Caco-2 (cell line): ENCODE measurements around the gene SPDYA. TPM values are rescaled to one million over a fixed set of nuclear protein-coding genes. Genes with fewer than 3 reads are reported as not detected.
"Not testable (repeated sequence)": the region's sequence is repeated elsewhere in the genome, so short reads cannot be mapped to it uniquely, and the experiment has no call there.

Experiments
- BruUV-seq: library from RNA; stranded (reverse); fragments of 400-500 nt; replicated peaks from 2 replicates; lab custom pipeline; 2021; lab: Mats Ljungman, UMichigan
- CTCF ChIA-PET: fragments of 300-600 bp; sonication (Branson Sonifier 250); formaldehyde crosslinking; loops from one replicate; lab custom pipeline; 2022; ENCODE audit warnings: antibody characterized with exemption; lab: Charles Lee
- POLR2A ChIA-PET: fragments of 300-600 bp; sonication (Branson Sonifier 250); formaldehyde crosslinking; loops from one replicate; lab custom pipeline; 2022; ENCODE audit warnings: antibody characterized with exemption; lab: Charles Lee
- DNase-seq, 2 experiments: peaks; one replicate each; pipeline versions ENCODE4 v3.0.0 to v3.0.0-alpha.2; 2020 to 2022
- H3K27me3 ChIP-seq: replicated peaks from 2 replicates; pipeline ENCODE4 v1.6.0; 2011; ENCODE audit warnings: low read length; ENCODE audit not compliant: control insufficient read depth, insufficient read depth
- H3K36me3 ChIP-seq: 2 replicates; pipeline ENCODE4 v1.5.1; 2011; ENCODE audit warnings: low read length; ENCODE audit not compliant: control insufficient read depth, insufficient read depth
- H3K4me1 ChIP-seq: fragments of 250-450 bp; sonication (Bioruptor Pico); 2 replicates; pipeline ENCODE4 v1.5.1; 2020; ENCODE audit warnings: mild to moderate bottlenecking
- H3K4me3 ChIP-seq: 2 replicates; pipeline ENCODE4 v1.5.1; 2011; ENCODE audit warnings: low read depth, mild to moderate bottlenecking, control low read depth, low read length
- H3K9me3 ChIP-seq: fragments of 250-450 bp; sonication (Bioruptor Pico); 2 replicates; pipeline ENCODE4 v1.5.1; 2020; ENCODE audit warnings: mild to moderate bottlenecking, moderate library complexity
- H3K27ac Mint-ChIP-seq: one replicate; pipeline ENCODE4 v1.8.0; 2022; ENCODE audit warnings: mixed read lengths; ENCODE audit not compliant: unreplicated experiment
- H3K27me3 Mint-ChIP-seq: one replicate; pipeline ENCODE4 v1.8.0; 2022; ENCODE audit warnings: mixed read lengths; ENCODE audit not compliant: insufficient read depth, unreplicated experiment
- H3K36me3 Mint-ChIP-seq: one replicate; pipeline ENCODE4 v1.8.0; 2022; ENCODE audit warnings: mild to moderate bottlenecking, mixed read lengths; ENCODE audit not compliant: insufficient read depth, unreplicated experiment
- H3K4me1 Mint-ChIP-seq: one replicate; pipeline ENCODE4 v1.8.0; 2022; ENCODE audit warnings: low read depth, mixed read lengths; ENCODE audit not compliant: unreplicated experiment
- H3K4me3 Mint-ChIP-seq: one replicate; pipeline ENCODE4 v1.8.0; 2022; ENCODE audit warnings: mild to moderate bottlenecking, moderate library complexity, mixed read lengths; ENCODE audit not compliant: unreplicated experiment
- H3K9me3 Mint-ChIP-seq: one replicate; pipeline ENCODE4 v1.8.0; 2022; ENCODE audit warnings: mixed read lengths; ENCODE audit not compliant: unreplicated experiment
- intact Hi-C: fragments of 100-400 bp; cut with micrococcal nuclease; formaldehyde crosslinking; loops from one replicate; pipeline ENCODE4 v1.10.0; 2022; ENCODE audit not compliant: unreplicated experiment
- total RNA-seq: library from RNA; stranded (reverse); gene quantifications from 2 replicates; pipeline ENCODE4 v1.2.3, GENCODE V29; 2022
- TF ChIP-seq, protein P1 (sequence below), 2 experiments: fragments of 200-600 bp in 1 of 2; IDR thresholded peaks; 1 replicate in 1 of 2; 2 replicates in 1 of 2; pipeline versions ENCODE4 v1.5.1 to v1.8.0; 2011 to 2022; ENCODE audit warnings: antibody characterized with exemption in 1 of 2, control low read depth in 1 of 2, inconsistent platforms in 1 of 2, low read depth in 1 of 2, low read length in 1 of 2, mild to moderate bottlenecking in 1 of 2, moderate library complexity in 1 of 2; ENCODE audit not compliant: insufficient read depth in 1 of 2, severe bottlenecking in 1 of 2, unreplicated experiment in 1 of 2

The SPDYA gene
- total RNA-seq, 1 experiment from 2014 or later, result 1.5 TPM

GRCh38 chr2:28780496-28780895, 30.1 kb upstream of the SPDYA start:
- Histone ChIP-seq H3K4me3 (no peak overlapping the region), H3K36me3 (no peaks in the 10 kb centered on the region; the same call in 1 of the 2 replicates), H3K27me3 (no peaks in the 10 kb centered on the region), H3K9me3 (no peaks in the 10 kb centered on the region), H3K4me1 (no peaks in the 10 kb centered on the region; the same call in 1 of the 2 replicates)
- H3K27me3 Mint-ChIP-seq, result no peaks in the 10 kb centered on the region
- CTCF ChIA-PET, result no interaction called here
- intact Hi-C loops, result no loop called here
- no peaks in the 10 kb centered on the region for H3K9me3 Mint-ChIP-seq
- TF ChIP-seq, protein P1, sequence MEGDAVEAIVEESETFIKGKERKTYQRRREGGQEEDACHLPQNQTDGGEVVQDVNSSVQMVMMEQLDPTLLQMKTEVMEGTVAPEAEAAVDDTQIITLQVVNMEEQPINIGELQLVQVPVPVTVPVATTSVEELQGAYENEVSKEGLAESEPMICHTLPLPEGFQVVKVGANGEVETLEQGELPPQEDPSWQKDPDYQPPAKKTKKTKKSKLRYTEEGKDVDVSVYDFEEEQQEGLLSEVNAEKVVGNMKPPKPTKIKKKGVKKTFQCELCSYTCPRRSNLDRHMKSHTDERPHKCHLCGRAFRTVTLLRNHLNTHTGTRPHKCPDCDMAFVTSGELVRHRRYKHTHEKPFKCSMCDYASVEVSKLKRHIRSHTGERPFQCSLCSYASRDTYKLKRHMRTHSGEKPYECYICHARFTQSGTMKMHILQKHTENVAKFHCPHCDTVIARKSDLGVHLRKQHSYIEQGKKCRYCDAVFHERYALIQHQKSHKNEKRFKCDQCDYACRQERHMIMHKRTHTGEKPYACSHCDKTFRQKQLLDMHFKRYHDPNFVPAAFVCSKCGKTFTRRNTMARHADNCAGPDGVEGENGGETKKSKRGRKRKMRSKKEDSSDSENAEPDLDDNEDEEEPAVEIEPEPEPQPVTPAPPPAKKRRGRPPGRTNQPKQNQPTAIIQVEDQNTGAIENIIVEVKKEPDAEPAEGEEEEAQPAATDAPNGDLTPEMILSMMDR (IDR thresholded peaks at IDR 0.05; ENCODE audit: insufficient read depth in 1 of 2, low read depth in 1 of 2, low read length in 1 of 2, severe bottlenecking in 1 of 2, unreplicated experiment in 1 of 2), result no peak
- POLR2A ChIA-PET, result no interaction called here
- H3K36me3 Mint-ChIP-seq, result peaks cover 68% of the 10 kb centered on the region
- no peak for DNase-seq
- no peak overlapping the region for H3K4me3 Mint-ChIP-seq
- no peaks in the 10 kb centered on the region for H3K4me1 Mint-ChIP-seq
- BruUV-seq, result no TSS peak
- no peak overlapping the region for H3K27ac Mint-ChIP-seq

DNA sequence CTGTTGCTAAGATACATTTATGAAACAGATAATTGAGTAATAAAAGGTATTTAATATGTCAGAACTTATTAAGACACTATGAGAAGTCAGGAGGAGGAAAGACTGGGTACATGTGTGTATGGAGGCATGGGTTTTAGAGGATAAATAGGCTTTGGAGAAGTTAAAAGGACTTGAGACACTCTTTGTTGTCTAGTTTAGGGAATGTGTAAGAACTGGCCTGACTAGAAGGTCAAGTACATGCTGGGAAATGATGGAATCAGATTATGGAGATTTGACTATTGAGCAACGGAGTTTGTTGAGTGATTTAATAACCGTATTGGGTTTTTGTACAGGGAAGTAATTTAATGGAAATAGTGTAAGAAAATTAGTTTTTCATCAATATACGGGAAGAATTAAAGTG, 28.2 kb upstream of the SPDYA start:
- no peak for DNase-seq
- Mint-ChIP-seq H3K27me3 (no peaks in the 10 kb centered on the region), H3K9me3 (no peaks in the 10 kb centered on the region), H3K4me1 (no peaks in the 10 kb centered on the region), H3K27ac (peak overlapping the region; percentile 6), H3K36me3 (peaks cover 66% of the 10 kb centered on the region), H3K4me3 (no peak overlapping the region)
- Histone ChIP-seq H3K36me3 (no peaks in the 10 kb centered on the region; the same call in 1 of the 2 replicates), H3K9me3 (no peaks in the 10 kb centered on the region), H3K27me3 (no peaks in the 10 kb centered on the region), H3K4me1 (no peaks in the 10 kb centered on the region), H3K4me3 (no peak overlapping the region)
- no TSS peak for BruUV-seq
- ChIA-PET POLR2A (no interaction called here), CTCF (no interaction called here)
- intact Hi-C loops, result no loop called here
- TF ChIP-seq, protein P1 (IDR thresholded peaks at IDR 0.05; ENCODE audit: insufficient read depth in 1 of 2, low read depth in 1 of 2, low read length in 1 of 2, severe bottlenecking in 1 of 2, unreplicated experiment in 1 of 2), result no peak

- H3K4me3 ChIP-seq, H3K4me1 Mint-ChIP-seq, H3K27ac Mint-ChIP-seq, DNase-seq, H3K4me1 ChIP-seq, intact Hi-C loops, BruUV-seq, H3K9me3 Mint-ChIP-seq, H3K27me3 ChIP-seq, H3K36me3 ChIP-seq, H3K9me3 ChIP-seq, H3K27me3 Mint-ChIP-seq, H3K4me3 Mint-ChIP-seq: not testable (repeated sequence)
- CTCF ChIA-PET, result interaction anchor here (0.6 to 1.1 kb wide), 3 partner anchors 27 to 190 kb away, joined by 3 to 4 read pairs (median 3); no protein-coding TSS in a partner anchor
- POLR2A ChIA-PET, result interaction anchor here (0.7 kb wide), 1 partner anchor 191 kb away, joined by 7 read pairs; no protein-coding TSS in a partner anchor
- peaks cover 77% of the 10 kb centered on the region for H3K36me3 Mint-ChIP-seq
Measured at GRCh38 chr2:28784570-28784969, 26.1 kb upstream of the SPDYA start.
